ENCODE measurements around the gene METTL17.
"Not testable (repeated sequence)": the region's sequence is repeated elsewhere in the genome, so short reads cannot be mapped to it uniquely, and the experiment has no call there.

Gene METTL17

GRCh38 chr14:21025371-21026273 is 35.8 kb downstream of the METTL17 start:
- DNase-seq = no peak

- DNase-seq = no peak
Measured at GRCh38 chr14:21026274-21026987, 36.7 kb downstream of the METTL17 start.

GRCh38 chr14:21026988-21027315 is 37.2 kb downstream of the METTL17 start:
- DNase-seq = peak; percentile 34

- DNase-seq = no peak
Measured at GRCh38 chr14:21029917-21030316, 40.1 kb downstream of the METTL17 start, which contains the start of gene TPPP2. Gene TPPP2, plus strand, starts transcription at chr14:21030217. Its CDS starts 365 bp downstream, at chr14:21030582.

- DNase-seq = no peak
Measured at GRCh38 chr14:21030531-21030930, 40.8 kb downstream of the METTL17 start.

GRCh38 chr14:21032326-21033132 is 42.7 kb downstream of the METTL17 start:
- no peak for DNase-seq

GRCh38 chr14:21033133-21033698 is 43.4 kb downstream of the METTL17 start:
- no peak for DNase-seq

- DNase-seq = no peak
Measured at GRCh38 chr14:21034707-21035106, 44.9 kb downstream of the METTL17 start, which contains the start of gene RNASE13. Gene RNASE13, minus strand, starts transcription at chr14:21034807. Its CDS starts 519 bp downstream, at chr14:21034288.

GRCh38 chr14:21036751-21037150 is 47.0 kb downstream of the METTL17 start:
- DNase-seq = no peak

GRCh38 chr14:21037156-21037555 is 47.4 kb downstream of the METTL17 start:
- no peak for DNase-seq

GRCh38 chr14:21038441-21039422 is 49.0 kb downstream of the METTL17 start:
- no peak for DNase-seq

GRCh38 chr14:21039585-21040369 is 50.0 kb downstream of the METTL17 start:
- peak; percentile 74 for DNase-seq

- DNase-seq = no peak
Measured at GRCh38 chr14:21040370-21040925, 50.7 kb downstream of the METTL17 start.

- DNase-seq = not testable (repeated sequence)
Measured at GRCh38 chr14:21040941-21041340, 51.2 kb downstream of the METTL17 start.

GRCh38 chr14:21041676-21042433 is 52.1 kb downstream of the METTL17 start, which contains the start of gene RNASE7:
Gene RNASE7, plus strand, starts transcription at chr14:21042362. Its CDS starts 631 bp downstream, at chr14:21042993.
- no peak for DNase-seq

GRCh38 chr14:21042918-21043317 is 53.1 kb downstream of the METTL17 start:
- no peak for DNase-seq

GRCh38 chr14:21043387-21043973 is 53.7 kb downstream of the METTL17 start:
- DNase-seq = no peak

- DNase-seq = peak; percentile 55
Measured at GRCh38 chr14:21043974-21044618, 54.3 kb downstream of the METTL17 start.

Measured in OCI-M1 (cell line).